IPS-NIHi7 (cell line): ENCODE data around the gene SH2D6.
"Not testable (repeated sequence)": the region's sequence is repeated elsewhere in the genome, so short reads cannot be mapped to it uniquely, and the experiment has no call there.

Source experiments
- DNase-seq: peaks from one replicate; pipeline ENCODE4 v3.0.0; 2012; ENCODE audit warnings: mixed read lengths; ENCODE audit errors: extremely low spot score

The SH2D6 gene

DNA sequence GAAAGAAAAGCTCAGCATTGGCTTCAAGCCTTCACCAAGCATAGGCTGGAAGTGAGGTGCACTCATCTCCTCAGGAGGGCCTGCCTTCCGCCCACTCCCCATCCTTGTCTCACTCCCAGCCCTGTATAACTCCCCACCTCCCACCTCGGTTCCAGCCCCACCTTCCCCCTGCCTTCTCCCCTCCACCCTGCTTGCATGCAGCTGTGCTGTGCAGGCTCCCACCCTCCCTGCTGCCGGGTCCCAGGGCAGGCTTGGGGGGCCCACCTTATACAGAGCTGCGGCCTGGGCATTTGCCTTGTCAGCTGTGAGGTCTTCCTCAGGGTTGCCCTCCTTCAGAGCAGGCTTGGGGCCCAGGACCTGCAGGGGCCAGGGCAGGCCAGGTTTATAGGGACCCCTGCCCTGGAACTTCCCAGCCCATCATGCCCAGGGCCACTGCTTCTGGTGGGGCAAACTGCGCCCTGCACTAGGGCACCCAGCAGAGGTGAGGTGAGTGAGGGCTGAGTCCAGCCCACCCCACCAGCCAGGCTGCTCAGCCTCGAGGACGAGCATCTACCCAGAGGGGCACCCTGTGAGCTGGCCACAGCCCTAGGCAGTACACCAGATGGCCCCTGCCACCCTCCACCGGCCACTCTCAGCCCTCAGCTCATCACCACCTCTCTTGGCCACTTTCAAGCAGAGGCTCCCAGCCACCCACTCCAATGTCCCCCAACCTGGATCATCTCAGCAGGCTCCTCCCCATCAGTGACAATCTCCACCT is 19.9 kb upstream of the SH2D6 start:
- DNase-seq, result no peak

DNA sequence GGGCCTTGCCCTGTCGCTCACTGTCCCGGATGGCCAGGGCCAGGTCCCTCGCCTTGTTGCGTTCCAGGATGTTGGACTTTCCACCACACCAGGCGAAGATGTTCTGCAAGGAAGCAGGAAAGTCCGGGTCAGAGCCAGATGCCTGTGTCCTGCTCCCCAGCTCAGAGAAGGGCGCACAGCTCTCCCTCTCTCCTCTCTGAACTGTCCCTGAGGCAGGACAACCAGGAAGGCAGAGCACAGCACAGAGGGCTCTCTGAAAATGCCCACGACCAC is 19.4 kb upstream of the SH2D6 start:
- no peak for DNase-seq

DNA sequence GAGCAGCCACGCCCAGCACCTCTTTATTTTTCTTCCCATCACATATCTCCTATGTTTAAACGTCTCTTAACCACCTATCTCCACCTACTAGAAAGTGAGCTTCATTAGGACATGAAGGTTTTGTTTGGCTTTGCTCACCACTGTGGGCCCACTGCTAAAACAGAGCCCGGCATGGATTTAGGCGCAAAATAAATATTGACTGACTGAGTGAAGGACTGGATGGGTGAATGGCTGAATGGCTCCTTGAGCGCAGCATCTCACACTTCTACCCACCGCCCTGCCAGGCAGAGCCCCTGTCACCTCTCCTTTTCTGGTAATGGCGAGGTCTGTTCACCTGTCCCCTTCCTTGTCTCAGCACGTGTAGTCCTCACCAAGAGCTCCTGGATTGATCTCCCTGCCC is 18.5 kb upstream of the SH2D6 start:
- no peak for DNase-seq

DNA sequence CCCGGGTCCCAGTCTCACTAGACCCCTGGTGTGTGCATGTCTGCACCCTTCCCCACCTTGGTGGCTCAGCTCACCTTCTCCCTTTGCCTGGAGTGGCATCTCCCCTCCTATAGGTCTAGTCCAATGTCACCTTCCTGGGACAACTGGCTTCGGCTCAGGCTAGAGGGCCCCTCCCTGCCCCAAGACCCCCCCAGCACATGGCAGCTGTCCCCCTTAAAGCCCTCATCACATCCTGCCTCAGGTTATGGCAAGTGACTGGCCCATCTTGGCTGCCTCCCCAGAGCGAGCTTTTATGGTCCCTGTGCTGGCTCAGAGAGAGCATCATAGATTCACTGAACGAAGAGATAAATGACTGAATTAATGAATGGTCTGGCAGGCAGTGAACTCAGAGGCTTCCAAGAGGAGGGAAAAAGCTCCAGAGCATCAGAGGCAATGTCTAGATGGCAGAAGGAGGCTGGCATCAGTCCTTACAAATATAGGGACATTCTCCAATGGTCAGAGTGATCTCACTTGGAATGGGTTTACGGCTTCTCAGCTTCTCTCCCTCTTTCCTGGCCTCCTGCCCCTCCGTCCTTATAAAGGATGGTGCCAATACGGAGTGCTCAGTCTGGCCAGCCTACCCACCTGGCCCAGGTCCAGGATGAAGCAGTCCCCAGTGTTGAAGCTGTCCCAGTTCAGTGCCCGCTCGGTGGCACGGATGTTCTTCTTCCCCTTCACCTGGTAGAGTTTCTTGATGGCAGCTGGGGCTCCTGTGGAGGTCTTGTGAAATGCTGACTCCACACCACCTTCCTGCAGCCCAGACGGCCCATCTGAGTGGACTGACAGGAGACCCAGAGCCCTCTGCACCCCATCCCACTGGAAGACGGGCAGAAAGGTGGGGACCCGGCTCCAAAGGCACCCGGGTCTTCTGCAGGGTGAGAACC is 17.7 kb upstream of the SH2D6 start:
- DNase-seq, result no peak

DNA sequence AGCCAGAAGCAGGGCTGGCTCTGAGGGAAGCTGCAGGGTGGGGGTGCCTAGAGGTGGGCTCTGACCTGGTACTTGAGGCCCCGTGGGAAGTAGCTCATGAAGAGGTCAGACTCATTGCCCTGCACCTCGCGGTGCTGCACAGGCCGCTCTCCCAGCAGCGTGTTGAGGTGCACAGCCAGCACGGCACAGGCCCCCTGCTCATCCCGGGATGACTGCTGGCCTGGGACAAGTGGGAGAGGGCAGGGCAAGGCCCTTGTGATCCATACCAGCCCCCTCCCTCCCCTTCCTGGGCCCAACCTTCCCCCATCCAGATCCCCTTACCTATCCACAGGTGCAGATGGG is 17.1 kb upstream of the SH2D6 start:
- no peak for DNase-seq

DNA sequence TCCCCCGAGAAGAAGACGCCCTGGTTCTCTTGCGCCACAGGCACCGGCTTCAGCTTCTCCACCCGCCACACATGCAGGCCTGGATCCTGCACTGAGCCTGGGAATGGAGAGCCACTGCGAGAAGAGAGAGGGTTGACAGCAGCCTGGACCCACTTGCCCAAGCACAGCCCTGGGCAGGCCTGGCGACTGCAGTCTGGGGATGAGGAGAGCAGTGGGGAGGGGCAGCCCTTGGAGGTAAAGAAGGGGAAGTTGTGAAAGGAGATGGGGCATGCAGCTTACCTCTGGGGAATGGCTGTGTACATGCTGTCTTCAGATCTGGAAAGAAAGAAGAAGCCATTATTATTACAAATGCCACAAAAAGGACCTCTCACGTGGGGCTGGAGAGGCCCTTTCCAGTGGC is 16.7 kb upstream of the SH2D6 start:
- no peak for DNase-seq

DNA sequence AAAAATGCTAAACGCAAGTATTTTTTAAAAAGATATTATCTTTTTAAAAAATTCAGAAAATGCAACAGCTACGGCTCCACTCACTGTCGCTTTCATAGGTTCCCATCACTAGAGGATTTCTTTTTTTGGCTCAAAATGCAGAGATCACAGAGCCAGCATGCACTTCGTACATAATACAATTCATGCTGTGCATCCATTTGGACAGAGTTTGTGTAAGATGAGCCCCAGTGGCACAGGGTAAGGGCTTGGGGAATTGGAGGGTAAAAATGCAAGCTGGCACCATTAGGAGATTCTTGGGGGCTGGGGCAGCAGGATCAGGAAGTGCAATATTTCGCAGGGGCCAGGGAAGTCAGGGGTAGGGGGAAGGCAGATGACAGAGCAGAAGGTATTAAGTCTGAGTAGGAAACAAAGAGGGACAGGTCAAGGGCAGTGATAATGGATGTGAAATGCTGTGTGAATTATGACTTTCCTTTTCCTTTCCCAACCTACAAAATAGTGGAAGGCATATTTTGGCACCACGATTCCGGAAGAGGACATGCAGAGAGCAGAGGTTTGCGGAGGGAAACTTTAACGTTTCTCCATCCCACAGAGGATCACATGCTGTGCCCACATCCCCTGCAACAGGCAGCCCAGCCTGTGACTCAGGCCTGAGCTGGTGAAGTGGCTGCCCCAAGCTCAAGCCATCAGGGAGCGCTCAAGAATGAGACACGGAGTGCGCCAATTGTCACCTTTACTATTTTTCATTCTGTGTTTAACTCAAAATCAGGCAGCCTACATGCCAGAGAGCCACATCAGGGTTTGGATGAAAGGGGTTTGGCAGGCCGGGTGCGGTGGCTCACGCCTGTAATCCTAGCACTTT is 13.1 kb upstream of the SH2D6 start:
- peak; percentile 56 for DNase-seq

DNA sequence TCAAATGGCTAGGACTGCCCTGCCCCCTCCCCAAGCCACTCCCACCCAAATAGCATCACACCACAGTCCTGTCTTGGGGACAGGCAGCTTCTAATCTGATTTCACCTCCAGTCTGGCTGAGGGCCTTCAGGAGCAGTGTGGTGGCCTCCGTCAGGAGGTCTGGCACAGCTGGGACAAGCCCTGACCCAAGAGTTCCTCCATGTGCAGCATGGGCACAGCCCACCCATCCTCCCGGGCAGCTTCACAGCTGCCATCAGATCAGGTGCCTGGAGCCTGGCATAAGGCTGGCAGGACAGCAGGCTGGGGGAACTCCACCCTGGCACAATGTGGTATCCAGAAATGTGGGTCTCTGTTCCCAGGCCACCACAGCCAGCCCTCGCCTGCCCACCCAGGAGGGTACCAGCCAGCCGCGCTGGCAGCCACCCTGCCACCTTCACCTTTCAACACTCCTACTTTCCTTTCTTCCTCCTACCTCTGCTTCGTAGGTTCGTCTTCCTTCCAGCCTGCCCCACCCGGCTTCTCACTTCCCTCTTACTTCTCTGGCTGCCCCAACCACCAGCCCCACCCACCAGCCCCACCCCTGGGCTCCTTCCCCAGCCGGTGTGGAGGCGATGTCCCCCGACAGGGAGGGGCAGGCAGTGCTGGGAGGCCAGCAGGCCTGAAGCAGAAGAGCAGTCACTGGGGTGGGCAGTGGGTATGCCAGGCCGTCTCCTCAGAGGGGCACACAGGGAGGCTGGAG is 8.5 kb upstream of the SH2D6 start, which contains the start of gene CAPG:
Gene CAPG, minus strand, starts transcription at position 522 of the 739 bp plus-strand sequence. CDS start 8,221 bp downstream, outside the sequence.
- no peak for DNase-seq

DNA sequence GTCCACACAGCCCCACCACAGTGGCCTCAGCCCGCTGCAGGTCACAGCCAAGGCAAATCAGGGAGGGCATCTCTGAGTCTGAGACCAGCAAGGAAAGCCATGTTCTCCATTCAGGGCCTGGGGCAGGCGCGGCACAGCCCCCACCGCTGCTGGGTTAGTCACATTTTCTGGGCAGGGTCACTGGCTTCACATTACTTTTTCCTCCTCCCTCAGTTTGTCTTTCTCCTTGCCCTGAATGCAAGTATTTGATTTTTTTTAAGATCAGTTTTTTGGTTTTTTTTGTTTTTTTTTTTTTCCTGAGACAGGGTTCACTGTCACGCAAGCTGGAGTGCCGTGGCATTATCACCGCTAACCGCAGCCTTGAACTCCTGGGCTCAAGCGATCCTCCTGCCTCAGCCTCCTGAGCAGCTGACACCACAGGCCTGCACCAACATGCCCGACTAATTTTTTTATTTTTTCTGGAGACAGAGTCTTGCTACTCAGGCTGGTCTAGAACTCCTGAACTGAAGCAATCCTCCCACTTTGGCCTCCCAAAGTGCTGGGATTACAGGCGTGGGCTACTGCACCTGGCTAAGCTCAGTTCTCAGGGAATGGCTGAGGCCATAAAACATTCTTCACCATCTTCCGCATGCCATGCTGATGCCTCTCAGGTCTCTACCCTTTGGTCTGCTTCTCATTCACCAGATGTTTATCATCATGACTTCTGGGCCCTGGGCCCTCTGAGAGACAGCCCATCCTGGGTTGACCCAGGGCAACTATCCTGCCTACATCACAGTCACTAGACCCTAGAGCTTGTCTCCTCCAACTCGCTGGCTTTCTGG is 7.7 kb upstream of the SH2D6 start:
- no peak for DNase-seq

DNA sequence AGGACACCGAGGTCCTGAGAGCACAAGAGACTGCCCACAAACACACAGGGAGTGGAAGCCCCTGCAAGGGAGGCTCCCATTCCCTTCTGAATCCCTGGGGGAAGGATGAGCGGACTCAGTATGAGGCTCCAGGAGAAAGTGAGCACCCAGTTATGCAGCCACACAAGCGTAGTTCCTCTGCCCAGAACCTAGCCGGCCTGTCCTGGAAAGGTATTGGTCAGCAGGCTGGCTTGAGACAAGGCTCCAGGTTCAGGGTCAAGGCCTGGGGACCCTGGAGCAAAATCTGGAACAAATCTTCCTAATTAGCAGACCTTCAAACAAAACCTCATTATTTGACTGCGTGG is 7.1 kb upstream of the SH2D6 start:
- no peak for DNase-seq

DNA sequence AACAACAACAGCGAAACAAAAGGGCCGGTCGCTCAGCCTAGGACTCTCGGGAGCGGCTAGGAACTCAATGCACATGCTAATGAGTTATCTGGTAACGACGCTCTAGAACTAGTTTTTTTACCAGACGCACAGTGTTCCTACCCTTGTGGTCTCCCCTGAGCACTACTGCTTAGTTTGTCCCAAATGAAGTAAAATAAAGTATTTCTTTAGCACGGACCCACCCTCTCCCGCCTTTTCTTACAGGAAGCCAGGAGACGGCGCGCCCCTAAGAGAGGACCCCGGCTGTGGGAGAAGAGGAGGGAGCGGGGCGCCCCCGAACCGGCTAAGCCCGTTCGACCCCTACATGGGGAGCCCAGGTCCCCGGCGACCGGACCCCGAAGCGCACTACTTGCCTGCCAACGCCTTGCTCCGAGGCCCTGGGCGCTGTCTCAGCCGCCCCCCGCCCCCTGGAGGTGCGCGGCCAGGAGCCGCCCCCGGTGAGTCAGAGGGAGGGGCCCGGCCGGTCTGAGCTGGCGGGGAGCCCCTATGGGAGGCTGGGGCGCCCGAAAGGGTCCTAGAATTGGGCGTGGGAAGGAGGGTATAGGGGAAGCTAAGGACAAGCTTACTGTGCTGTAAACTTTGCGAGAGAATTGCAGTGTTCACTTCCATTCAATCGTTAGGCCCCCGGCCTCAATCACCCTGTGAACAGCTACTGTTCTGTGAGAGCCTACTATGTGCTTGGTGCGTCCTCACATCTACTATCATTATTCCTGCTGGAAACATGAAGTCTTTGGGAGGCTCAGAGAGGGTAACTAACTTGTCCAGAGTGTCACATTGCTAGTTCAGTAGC is 4.7 kb upstream of the SH2D6 start:
- DNase-seq, result no peak

DNA sequence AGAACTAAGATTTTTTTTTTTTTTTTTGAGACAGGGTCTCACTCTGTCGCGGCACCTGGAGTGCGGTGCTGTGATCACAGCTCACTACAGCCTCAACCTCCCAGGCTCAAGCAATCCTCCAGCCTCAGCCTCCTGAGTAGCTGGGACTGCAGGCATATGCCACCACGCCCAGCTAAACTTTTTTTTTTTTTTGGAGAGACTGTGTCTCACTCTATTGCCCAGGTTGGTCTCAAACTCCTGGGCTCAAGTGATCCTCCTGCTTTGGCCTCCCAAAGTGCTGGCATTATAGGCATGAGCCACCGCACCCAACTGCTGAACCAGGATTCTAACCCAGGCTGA is 4.1 kb upstream of the SH2D6 start:
- DNase-seq, result not testable (repeated sequence)

DNA sequence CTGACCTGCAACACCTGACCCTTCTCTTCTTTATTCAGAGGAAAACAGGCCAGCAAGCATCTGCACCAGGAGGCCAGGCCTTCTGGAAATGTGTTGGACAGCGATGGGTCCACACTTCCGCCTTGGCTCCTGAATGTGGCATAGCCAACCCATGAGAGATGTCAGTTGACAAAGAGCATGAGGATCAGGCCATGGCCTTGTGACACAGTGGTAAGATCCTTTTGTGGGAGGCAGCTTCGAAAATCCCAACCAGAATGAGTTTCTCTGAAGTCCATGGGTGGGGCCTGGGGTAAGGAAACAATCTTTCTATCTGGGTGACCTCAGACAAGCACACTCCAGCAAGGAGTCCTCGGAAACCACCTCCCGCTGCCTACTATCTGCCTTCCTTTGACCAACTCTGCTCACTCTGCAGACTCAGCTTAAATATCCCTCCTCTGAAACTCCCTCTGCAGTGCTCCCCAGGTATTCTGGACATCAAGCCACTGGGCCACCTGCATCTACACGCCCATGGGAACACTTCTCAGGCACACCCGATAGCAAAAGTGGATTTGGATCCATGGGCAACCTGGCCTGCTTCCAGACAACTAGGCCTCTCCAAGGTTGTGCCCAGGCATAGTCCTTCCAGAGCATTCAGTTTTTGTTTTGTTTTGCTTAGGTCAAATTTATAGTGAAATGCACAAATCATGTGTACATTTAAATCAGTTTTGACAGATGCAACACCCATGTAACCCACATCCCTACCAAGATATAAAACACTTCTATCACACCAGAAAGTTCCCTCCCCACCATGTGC is 3.6 kb upstream of the SH2D6 start:
- no peak for DNase-seq

DNA sequence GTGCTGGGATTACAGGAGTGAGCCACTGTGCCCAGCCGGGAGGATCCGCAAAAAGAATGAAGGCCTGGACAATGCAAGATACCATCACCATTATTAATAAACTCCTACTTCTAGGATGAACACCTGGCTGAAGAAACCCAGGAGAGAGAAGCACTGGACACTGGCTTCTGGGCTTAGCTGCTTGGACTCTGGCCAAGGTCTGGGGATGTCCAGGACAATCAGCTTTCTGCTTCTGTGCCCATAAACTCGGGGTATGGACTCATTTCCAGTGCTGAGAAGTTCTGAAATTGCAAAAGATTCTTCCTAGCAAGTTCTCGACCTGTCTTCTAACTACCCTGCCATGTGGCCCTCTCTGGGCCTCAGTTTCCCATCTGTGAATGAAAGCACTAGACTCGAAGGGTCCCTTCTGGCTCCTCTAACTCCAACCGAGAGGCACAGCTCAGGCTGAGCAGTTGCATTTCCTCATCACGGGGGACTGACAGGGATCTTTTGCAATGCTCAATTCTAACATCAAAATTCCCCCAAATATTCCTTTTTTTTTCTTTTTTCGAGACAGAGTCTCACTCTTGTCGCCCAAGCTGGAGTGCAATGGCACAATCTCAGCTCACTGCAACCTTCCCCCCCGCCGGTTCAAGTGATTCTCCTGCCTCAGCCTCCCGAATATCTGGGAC is 2.4 kb upstream of the SH2D6 start:
- DNase-seq, result no peak

DNA sequence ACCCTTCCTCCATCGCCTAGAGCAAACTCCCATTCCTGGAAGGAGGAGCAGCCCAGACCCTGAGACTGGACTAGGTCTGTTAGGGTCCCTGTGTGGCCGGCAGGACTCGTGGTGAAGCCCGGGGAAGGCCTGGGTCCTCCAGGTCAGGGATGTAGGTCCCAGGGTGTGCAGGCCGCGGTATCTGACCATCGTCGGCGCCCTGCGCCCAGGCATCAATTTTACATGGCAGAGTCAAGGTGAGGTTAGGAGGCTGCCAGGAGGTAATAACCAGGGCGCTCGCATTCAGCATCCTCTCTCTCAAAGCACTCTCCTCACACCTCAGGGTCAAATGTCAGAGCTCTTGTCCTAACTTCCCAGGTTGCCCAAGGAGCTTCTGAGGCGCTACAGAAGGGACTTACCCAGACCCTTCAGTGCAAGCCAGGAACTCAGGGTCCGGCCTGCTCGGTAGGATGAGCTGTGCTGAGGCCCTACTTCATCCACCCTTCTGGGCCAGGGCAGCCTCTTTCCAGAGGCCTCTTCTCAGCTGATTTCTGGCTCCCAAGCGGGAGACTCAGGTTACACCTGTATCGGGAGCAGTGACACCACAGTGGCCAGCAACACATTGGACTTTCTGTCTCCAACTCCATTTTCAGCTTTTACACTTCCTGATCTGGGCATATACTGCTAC is 628 bp downstream of the SH2D6 start:
- no peak for DNase-seq

DNA sequence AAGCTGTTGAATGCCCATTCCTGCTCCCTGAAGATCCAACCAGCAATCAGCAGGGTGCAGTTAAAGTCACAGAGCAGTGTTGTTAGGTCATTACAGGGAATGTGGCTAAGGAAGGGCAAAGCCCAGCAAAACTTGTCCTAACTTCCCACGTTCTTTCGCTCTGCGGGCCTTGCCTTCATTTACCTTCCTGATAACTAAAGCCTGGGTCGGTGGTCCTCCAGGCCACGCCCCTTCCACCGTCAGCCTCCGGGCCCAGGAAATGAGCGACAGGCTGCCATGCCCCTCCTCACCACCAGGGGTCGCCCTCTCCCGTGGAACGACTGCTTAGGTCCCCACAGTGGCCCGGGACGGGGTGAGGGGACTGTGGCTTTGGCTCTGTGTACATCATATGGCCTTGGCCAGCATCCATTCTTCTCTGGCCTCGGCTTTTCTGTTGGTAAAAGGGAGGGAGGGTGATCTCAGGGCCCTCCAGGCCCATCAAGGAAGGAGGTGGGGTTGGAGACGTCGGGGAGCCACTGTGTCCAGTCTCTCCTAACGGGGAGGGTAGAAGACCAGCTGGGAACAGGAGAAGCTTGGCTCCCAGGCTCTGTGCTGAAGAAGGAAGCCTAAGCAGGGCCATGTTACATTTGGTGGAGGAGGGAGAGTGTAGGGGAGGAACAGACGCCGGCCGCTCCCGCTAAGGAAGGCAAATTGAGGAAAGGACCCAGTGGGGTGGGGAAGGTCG is 2.2 kb downstream of the SH2D6 start:
- peak; percentile 92 for DNase-seq

DNA sequence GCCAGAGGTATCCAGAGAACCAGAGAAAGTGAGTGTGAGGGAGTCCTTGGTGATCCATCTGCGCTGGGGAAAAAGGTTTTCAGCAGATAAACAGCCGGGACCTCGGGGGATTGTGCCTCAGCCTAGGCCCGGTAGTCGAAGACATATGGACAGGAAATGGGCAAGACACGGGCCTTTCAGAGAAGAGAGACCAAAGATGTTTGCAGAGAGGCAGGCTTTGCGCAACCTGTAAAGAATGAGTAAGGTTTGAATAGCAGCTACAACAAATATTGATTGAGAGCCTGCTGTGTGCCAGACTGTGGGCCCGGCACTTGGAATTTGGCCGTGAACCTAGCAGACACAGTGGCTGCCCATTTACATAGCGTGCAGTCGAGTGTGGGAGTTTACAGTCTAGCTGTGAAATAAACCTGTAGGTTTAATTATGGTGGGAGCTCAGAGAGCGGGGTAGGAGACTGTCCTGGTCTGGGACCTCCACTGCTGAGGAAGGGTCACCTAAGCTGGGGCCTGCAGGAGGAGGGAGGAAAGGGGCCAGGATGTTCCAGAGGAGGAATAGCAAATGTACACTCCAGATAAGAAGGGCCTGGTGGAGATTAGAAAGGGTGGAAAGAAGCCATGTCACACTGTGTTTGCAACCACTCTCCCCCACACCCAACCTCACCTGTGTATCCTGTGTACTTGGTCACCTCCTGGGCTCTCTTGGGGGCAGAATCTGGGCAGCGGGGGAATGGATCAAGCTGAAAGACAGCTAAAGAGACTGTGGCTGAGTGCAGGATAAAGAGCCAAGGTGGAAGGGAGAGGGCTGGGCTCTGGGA is 3.0 kb downstream of the SH2D6 start:
- no peak for DNase-seq
